ENCODE data around the gene INTS15.

The INTS15 gene

DNA sequence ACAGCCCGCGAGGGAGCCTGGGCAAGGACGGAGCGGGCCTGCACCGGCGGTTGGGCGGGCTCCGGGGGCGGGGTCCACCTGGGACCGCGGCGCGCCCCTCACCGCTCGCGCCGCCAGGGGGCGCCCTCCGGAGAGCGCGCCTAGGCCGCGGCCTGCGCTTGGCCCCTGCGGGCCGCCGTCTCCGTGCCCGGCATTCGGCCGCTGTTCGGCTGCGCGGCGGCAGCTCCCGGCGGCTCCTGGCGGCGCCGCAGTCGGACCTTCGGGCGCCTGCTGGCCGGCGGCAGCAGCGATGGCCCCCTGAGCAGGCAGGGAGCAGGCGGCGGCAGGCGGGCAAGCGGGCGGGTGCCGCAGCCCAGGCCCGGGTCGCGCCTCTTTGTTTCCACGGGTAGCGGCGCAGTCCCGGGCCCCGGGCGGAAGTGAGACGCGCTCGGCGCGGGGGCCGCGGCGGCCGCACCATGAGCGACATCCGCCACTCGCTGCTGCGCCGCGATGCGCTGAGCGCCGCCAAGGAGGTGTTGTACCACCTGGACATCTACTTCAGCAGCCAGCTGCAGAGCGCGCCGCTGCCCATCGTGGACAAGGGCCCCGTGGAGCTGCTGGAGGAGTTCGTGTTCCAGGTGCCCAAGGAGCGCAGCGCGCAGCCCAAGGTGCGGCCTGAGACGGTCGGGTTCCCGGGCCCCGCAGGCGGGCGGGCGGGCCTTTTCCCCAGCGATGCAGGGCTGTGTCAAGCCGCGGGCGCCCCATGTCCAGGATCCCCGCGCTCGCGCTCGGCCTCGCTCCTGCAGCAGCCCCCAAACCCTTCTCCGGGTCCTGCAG is at the start of gene INTS15:
INTS15 (plus strand) TSS at position 193 of the 816 bp plus-strand sequence; CDS start at position 456, 263 bp downstream.
- H3K4me3 ChIP-seq = peak within 1 kb of the TSS; percentile 92
- peak; percentile 84 for TF ChIP-seq CTCF (IDR thresholded peaks at IDR 0.05)
- H3K27ac ChIP-seq = peak within 1 kb of the TSS; percentile 69 to 87
- peak; percentile 79 for DNase-seq (ENCODE audit: low spot score)

GRCh38 chr7:6542368-6542767 is 47.5 kb upstream of the INTS15 start:
- Histone ChIP-seq H3K4me3 (no peak overlapping the region), H3K27ac (no peak overlapping the region)
- DNase-seq (ENCODE audit: low spot score) = no peak
- TF ChIP-seq CTCF (IDR thresholded peaks at IDR 0.05) = no peak

GRCh38 chr7:6545398-6546126 is 44.3 kb upstream of the INTS15 start:
- no peak for DNase-seq (ENCODE audit: low spot score)
- Histone ChIP-seq H3K4me3 (no peak overlapping the region), H3K27ac (no peak overlapping the region)
- no peak for TF ChIP-seq CTCF (IDR thresholded peaks at IDR 0.05)

GRCh38 chr7:6546498-6547251 is 43.1 kb upstream of the INTS15 start:
- no peak for TF ChIP-seq CTCF (IDR thresholded peaks at IDR 0.05)
- H3K4me3 ChIP-seq = no peak overlapping the region
- no peak overlapping the region for H3K27ac ChIP-seq
- no peak for DNase-seq (ENCODE audit: low spot score)

GRCh38 chr7:6547400-6547799 is 42.4 kb upstream of the INTS15 start:
- no peak overlapping the region for H3K4me3 ChIP-seq
- H3K27ac ChIP-seq = no peak overlapping the region
- no peak for TF ChIP-seq CTCF (IDR thresholded peaks at IDR 0.05)
- no peak for DNase-seq (ENCODE audit: low spot score)

DNA sequence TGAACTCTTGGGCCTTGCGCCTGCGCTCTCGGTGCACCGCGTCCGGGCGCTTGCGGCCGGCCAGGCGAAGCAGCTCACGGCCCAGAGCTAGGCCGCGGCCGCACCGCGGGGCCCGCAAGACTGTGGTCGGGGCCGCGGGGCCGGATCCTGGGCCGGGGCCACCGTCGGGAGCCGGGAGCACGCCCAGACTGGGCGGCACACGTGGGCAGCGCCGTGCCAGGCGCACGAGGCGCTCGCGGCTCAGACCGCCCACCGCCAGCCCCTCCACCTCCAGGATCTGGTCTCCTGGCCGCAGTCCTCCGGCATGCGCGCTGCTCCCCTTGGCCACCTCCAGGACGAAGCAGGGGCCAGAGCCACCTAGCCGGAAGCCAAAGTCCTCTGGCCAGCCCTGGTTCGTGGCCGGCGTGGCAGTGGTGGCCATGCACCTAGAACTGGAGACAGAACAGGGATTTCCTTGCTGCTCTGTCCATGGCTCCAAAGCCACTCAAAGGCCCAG is 38.8 kb upstream of the INTS15 start, which contains the start of gene GRID2IP:
GRID2IP (minus strand) TSS at position 446 of the 496 bp plus-strand sequence; CDS start at position 421, 25 bp downstream.
- DNase-seq (ENCODE audit: low spot score) = no peak
- Histone ChIP-seq H3K27ac (no peak within 1 kb of the TSS), H3K4me3 (no peak within 1 kb of the TSS)
- no peak for TF ChIP-seq CTCF (IDR thresholded peaks at IDR 0.05)

Measured in coronary artery (tissue), 2 donors.